ENCODE measurements around the gene HOXB4. TPM values are rescaled to one million over a fixed set of nuclear protein-coding genes. Genes with fewer than 3 reads are reported as not detected.
A peak's percentile ranks its signal among the peaks of the same experiment; 100 is the strongest.

The HOXB4 gene
- total RNA-seq, 2 experiments from 2014 or later: 0.16 to 0.17 TPM

DNA sequence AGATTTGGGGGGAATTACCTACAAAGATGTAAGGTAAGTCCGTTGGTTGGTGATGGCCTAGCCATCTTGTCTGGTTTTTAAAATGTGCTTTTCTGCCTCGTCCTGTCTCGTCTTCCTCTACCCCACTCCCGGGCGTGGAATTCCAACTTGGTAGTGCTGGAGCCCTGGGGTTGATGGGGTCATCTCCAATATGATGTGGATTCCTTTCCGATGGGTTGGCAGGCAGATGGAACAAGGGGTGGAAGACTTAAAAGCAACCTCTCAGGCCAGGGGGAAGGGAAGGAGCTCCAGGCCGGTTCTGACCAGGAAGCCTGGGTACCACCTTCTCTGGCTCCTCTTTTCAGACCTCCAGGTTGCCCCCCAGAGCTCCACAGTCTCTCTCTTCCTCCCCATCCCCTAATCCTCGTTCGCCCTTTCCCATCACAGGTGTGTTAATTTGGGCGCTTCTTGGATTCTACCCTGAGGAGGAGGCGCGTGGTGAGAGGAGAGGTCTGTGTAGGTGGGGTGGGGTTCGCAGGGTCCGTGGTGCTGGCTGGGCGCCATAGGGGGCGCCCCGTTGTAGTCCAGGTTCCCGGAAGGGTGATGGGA, 28.1 kb downstream of the HOXB4 start:
- Mint-ChIP-seq H3K36me3 (ENCODE audit: low read depth) (no peaks in the 10 kb centered on the region), H3K4me1 (ENCODE audit: low read depth) (peaks cover 21% of the 10 kb centered on the region), H3K9me3 (no peaks in the 10 kb centered on the region), H3K4me3 (no peak overlapping the region), H3K27me3 (peaks cover 55% of the 10 kb centered on the region), H3K27ac (no peak overlapping the region)
- TF ChIP-seq, protein P1, sequence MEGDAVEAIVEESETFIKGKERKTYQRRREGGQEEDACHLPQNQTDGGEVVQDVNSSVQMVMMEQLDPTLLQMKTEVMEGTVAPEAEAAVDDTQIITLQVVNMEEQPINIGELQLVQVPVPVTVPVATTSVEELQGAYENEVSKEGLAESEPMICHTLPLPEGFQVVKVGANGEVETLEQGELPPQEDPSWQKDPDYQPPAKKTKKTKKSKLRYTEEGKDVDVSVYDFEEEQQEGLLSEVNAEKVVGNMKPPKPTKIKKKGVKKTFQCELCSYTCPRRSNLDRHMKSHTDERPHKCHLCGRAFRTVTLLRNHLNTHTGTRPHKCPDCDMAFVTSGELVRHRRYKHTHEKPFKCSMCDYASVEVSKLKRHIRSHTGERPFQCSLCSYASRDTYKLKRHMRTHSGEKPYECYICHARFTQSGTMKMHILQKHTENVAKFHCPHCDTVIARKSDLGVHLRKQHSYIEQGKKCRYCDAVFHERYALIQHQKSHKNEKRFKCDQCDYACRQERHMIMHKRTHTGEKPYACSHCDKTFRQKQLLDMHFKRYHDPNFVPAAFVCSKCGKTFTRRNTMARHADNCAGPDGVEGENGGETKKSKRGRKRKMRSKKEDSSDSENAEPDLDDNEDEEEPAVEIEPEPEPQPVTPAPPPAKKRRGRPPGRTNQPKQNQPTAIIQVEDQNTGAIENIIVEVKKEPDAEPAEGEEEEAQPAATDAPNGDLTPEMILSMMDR (IDR thresholded peaks at IDR 0.05): no peak
- Histone ChIP-seq H3K4me3 (ENCODE audit: low read length) (no peak overlapping the region), H3K27me3 (ENCODE audit: control insufficient read depth in 1 of 2, insufficient read depth in 2 of 2, low read length in 2 of 2) (no peaks in the 10 kb centered on the region), H3K4me1 (ENCODE audit: insufficient read depth, low read length) (peaks cover 35% of the 10 kb centered on the region), H3K9me3 (ENCODE audit: control insufficient read depth in 1 of 2, insufficient read depth in 1 of 2, low read length in 2 of 2) (no peaks in the 10 kb centered on the region), H3K27ac (ENCODE audit: low read depth in 1 of 2, low read length in 2 of 2) (no peak overlapping the region), H3K36me3 (ENCODE audit: insufficient read depth, low read length) (peaks cover 2% of the 10 kb centered on the region)
- intact Hi-C loops (cut with DNase I, micrococcal nuclease): no loop called here
- CTCF ChIA-PET: no interaction called here
- DNase-seq: no peak
- no peak for ATAC-seq (ENCODE audit: poor library complexity)
- POLR2A ChIA-PET: interaction anchor here (0.6 kb wide), 1 partner anchor 198 kb away, joined by 5 read pairs; no protein-coding TSS in a partner anchor

DNA sequence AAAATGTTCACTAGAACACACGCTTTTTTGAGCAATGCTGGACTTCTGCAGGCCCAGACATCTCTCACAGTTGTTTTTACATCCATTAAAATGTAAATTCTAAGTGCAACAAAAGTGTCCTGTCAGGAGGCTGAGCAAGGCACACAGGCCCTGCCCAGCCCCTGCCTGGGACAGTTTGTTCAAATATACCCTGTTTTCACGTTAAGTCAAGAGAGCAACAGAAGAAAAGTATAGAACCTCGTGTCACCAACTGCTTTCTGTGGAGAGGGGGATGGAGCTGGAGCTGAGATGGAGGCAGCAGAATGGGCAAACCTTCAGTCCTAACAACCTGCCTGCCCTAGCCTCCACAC, 28.9 kb downstream of the HOXB4 start:
- Histone ChIP-seq H3K36me3 (ENCODE audit: insufficient read depth, low read length) (peaks cover 2% of the 10 kb centered on the region), H3K27ac (ENCODE audit: low read depth in 1 of 2, low read length in 2 of 2) (no peak overlapping the region), H3K27me3 (ENCODE audit: control insufficient read depth in 1 of 2, insufficient read depth in 2 of 2, low read length in 2 of 2) (no peaks in the 10 kb centered on the region), H3K9me3 (ENCODE audit: control insufficient read depth in 1 of 2, insufficient read depth in 1 of 2, low read length in 2 of 2) (no peaks in the 10 kb centered on the region), H3K4me1 (ENCODE audit: insufficient read depth, low read length) (peaks cover 38% of the 10 kb centered on the region), H3K4me3 (ENCODE audit: low read length) (no peak overlapping the region)
- H3K27ac Mint-ChIP-seq: no peak overlapping the region
- ATAC-seq (ENCODE audit: poor library complexity) (no peak), DNase-seq (no peak)
- H3K9me3 Mint-ChIP-seq: no peaks in the 10 kb centered on the region
- H3K4me3 Mint-ChIP-seq: no peak overlapping the region
- intact Hi-C loops (cut with DNase I, micrococcal nuclease): no loop called here
- peaks cover 28% of the 10 kb centered on the region for H3K4me1 Mint-ChIP-seq (ENCODE audit: low read depth)
- peaks cover 55% of the 10 kb centered on the region for H3K27me3 Mint-ChIP-seq
- TF ChIP-seq, protein P1 (IDR thresholded peaks at IDR 0.05): no peak
- POLR2A ChIA-PET: interaction anchor here (0.6 to 0.7 kb wide), 2 partner anchors 141 to 198 kb away, joined by 3 to 5 read pairs; no protein-coding TSS in a partner anchor
- CTCF ChIA-PET: interaction anchor here (0.9 kb wide), 1 partner anchor 9 kb away, joined by 3 read pairs; no protein-coding TSS in a partner anchor
- H3K36me3 Mint-ChIP-seq (ENCODE audit: low read depth): no peaks in the 10 kb centered on the region

DNA sequence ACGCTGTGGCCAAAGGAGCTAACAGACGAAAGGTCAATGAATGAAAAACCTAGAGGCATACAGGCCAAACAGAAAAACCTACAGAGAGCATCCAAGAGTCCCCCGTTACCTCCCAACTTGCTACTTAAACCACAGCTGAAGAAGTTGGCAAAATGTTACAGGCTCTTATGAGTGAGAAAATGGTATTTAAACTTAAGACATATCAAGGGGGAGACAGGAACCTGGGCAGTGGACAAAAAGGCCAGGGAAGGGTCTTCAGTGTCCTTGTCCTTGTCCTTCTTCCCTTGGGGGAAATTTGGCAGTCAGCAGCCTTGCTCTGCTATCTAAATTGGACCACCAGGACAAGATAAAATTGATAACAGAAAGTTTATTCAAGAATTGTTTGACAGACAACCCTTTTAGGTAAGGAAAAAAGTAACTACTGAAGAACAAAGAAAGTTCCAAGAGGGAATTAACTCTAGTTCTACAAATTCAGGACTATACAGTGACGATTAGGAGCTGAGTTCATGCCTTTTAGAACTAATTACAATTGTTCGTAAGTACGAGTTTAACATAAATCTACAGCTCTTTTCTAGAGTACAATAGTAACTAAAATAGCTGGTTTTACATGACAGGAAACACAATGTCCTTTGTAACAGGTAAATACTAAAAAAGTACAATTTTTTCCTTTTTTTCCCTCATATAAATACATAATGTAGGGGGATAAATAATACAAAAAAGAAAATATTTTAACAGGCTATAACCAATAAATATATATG, 29.4 kb downstream of the HOXB4 start:
- Histone ChIP-seq H3K27ac (ENCODE audit: low read depth in 1 of 2, low read length in 2 of 2) (peak overlapping the region; percentile 58 to 60), H3K36me3 (ENCODE audit: insufficient read depth, low read length) (peaks cover 2% of the 10 kb centered on the region), H3K4me1 (ENCODE audit: insufficient read depth, low read length) (peaks cover 44% of the 10 kb centered on the region), H3K9me3 (ENCODE audit: control insufficient read depth in 1 of 2, insufficient read depth in 1 of 2, low read length in 2 of 2) (no peaks in the 10 kb centered on the region), H3K4me3 (ENCODE audit: low read length) (peak overlapping the region; percentile 21), H3K27me3 (ENCODE audit: control insufficient read depth in 1 of 2, insufficient read depth in 2 of 2, low read length in 2 of 2) (no peaks in the 10 kb centered on the region)
- TF ChIP-seq, protein P1 (IDR thresholded peaks at IDR 0.05): no peak
- ChIA-PET POLR2A (interaction anchor here (0.7 kb wide), 1 partner anchor 140 kb away, joined by 3 read pairs; no protein-coding TSS in a partner anchor), CTCF (interaction anchor here (0.9 to 1.2 kb wide), 2 partner anchors 9 kb away, joined by 3 read pairs; no protein-coding TSS in a partner anchor)
- intact Hi-C loops (cut with DNase I, micrococcal nuclease): no loop called here
- H3K27me3 Mint-ChIP-seq: peaks cover 55% of the 10 kb centered on the region
- no peak for DNase-seq
- H3K36me3 Mint-ChIP-seq (ENCODE audit: low read depth): no peaks in the 10 kb centered on the region
- peaks cover 34% of the 10 kb centered on the region for H3K4me1 Mint-ChIP-seq (ENCODE audit: low read depth)
- no peak for ATAC-seq (ENCODE audit: poor library complexity)
- no peak overlapping the region for H3K4me3 Mint-ChIP-seq
- peak overlapping the region; percentile 79 for H3K27ac Mint-ChIP-seq
- H3K9me3 Mint-ChIP-seq: no peaks in the 10 kb centered on the region
